ENCODE measurements around the gene HAND2. TPM values are rescaled to one million over a fixed set of nuclear protein-coding genes. Genes with fewer than 3 reads are reported as not detected.
A peak's percentile ranks its signal among the peaks of the same experiment; 100 is the strongest.

HAND2 gene
- total RNA-seq, 1 donor from 2014 or later: not detected

GRCh38 chr4:173500841-173501591 is 29.0 kb downstream of the HAND2 start:
- Mint-ChIP-seq H3K4me3 (peak overlapping the region; percentile 7), H3K36me3 (ENCODE audit: low read depth) (peaks cover 5% of the 10 kb centered on the region), H3K9me3 (peaks cover 10% of the 10 kb centered on the region), H3K4me1 (ENCODE audit: low read depth) (peaks cover 6% of the 10 kb centered on the region), H3K27ac (no peak overlapping the region), H3K27me3 (ENCODE audit: insufficient read depth) (peaks cover 78% of the 10 kb centered on the region)
- intact Hi-C loops (cut with micrococcal nuclease): loop anchor here (5.0 kb wide), 1 partner anchor 36 kb away; no protein-coding TSS in a partner anchor
- DNase-seq (ENCODE audit: low spot score): no peak

- Mint-ChIP-seq H3K9me3 (peaks cover 10% of the 10 kb centered on the region), H3K27me3 (ENCODE audit: insufficient read depth) (peaks cover 69% of the 10 kb centered on the region), H3K36me3 (ENCODE audit: low read depth) (peaks cover 5% of the 10 kb centered on the region), H3K4me3 (peak overlapping the region; percentile 61), H3K27ac (peak overlapping the region; percentile 75), H3K4me1 (ENCODE audit: low read depth) (peaks cover 5% of the 10 kb centered on the region)
- intact Hi-C loops (cut with micrococcal nuclease): loop anchor here (5.0 kb wide), 1 partner anchor 37 kb away; no protein-coding TSS in a partner anchor
- no peak for DNase-seq (ENCODE audit: low spot score)
These were observed 30.1 kb downstream of the HAND2 start for GRCh38 chr4:173499658-173500535.

GRCh38 chr4:173498771-173499170 is 31.3 kb downstream of the HAND2 start:
- intact Hi-C loops (cut with micrococcal nuclease): no loop called here
- Mint-ChIP-seq H3K36me3 (ENCODE audit: low read depth) (peaks cover 5% of the 10 kb centered on the region), H3K4me3 (no peak overlapping the region), H3K9me3 (peaks cover 10% of the 10 kb centered on the region), H3K27ac (no peak overlapping the region), H3K4me1 (ENCODE audit: low read depth) (peaks cover 14% of the 10 kb centered on the region), H3K27me3 (ENCODE audit: insufficient read depth) (peaks cover 66% of the 10 kb centered on the region)
- DNase-seq (ENCODE audit: low spot score): no peak

DNA sequence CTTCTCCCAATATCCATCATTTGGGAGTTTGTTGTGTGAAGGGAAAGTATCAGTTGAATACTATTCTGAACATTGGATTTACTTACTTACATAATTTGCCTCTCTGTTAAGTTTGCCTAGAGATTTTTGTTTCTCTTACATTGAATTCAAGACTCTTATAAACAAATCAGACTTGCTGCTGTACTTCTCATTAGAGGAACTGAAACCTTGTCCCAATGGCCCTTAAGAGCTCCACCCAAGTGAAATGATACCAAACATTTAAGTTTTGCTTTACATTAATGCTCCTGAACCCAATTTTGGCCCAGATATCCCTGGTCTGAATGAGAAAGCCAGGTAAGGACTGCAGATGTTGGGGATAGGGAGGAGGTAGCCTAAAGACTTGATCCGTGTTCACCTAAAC is 32.0 kb downstream of the HAND2 start:
- Mint-ChIP-seq H3K36me3 (ENCODE audit: low read depth) (peaks cover 5% of the 10 kb centered on the region), H3K9me3 (peaks cover 10% of the 10 kb centered on the region), H3K4me1 (ENCODE audit: low read depth) (peaks cover 20% of the 10 kb centered on the region), H3K27me3 (ENCODE audit: insufficient read depth) (peaks cover 60% of the 10 kb centered on the region), H3K4me3 (no peak overlapping the region), H3K27ac (no peak overlapping the region)
- intact Hi-C loops (cut with micrococcal nuclease): no loop called here
- no peak for DNase-seq (ENCODE audit: low spot score)

GRCh38 chr4:173494013-173494970 is 35.7 kb downstream of the HAND2 start:
- Mint-ChIP-seq H3K27me3 (ENCODE audit: insufficient read depth) (peaks cover 35% of the 10 kb centered on the region), H3K9me3 (no peaks in the 10 kb centered on the region), H3K4me1 (ENCODE audit: low read depth) (peaks cover 33% of the 10 kb centered on the region), H3K36me3 (ENCODE audit: low read depth) (no peaks in the 10 kb centered on the region), H3K27ac (no peak overlapping the region), H3K4me3 (peak overlapping the region; percentile 87)
- intact Hi-C loops (cut with micrococcal nuclease): loop anchor here (1.0 to 5.0 kb wide), 6 partner anchors 9 to 481 kb away; partner anchors contain the start of gene HMGB2
- DNase-seq (ENCODE audit: low spot score): peak; percentile 56

DNA sequence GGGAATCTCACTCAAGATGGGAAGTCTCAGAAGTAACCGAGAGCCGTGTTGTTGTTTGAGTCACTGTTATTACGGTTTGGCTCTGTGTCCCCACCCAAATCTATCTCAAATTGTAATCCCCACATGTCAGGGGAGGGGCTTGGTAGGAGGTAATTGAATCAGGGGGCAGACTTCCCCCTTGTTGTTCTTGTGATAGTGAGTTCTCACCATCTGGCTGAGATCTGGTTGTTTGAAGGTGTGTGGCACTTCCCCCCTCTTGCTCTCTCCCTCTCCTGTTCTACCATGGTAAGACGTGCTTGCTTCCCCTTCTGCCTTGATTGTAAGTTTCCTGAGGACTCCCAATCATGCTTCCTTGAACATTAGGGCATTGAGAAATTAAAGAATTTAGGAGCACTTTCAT is 37.0 kb downstream of the HAND2 start:
- H3K4me1 Mint-ChIP-seq (ENCODE audit: low read depth): peaks cover 33% of the 10 kb centered on the region
- DNase-seq (ENCODE audit: low spot score): no peak
- no peaks in the 10 kb centered on the region for H3K9me3 Mint-ChIP-seq
- H3K27ac Mint-ChIP-seq: no peak overlapping the region
- H3K4me3 Mint-ChIP-seq: no peak overlapping the region
- H3K36me3 Mint-ChIP-seq (ENCODE audit: low read depth): no peaks in the 10 kb centered on the region
- intact Hi-C loops (cut with micrococcal nuclease): loop anchor here (5.0 kb wide), 1 partner anchor 161 kb away; the partner anchor contains the start of gene HMGB2
- H3K27me3 Mint-ChIP-seq (ENCODE audit: insufficient read depth): peaks cover 23% of the 10 kb centered on the region

DNA sequence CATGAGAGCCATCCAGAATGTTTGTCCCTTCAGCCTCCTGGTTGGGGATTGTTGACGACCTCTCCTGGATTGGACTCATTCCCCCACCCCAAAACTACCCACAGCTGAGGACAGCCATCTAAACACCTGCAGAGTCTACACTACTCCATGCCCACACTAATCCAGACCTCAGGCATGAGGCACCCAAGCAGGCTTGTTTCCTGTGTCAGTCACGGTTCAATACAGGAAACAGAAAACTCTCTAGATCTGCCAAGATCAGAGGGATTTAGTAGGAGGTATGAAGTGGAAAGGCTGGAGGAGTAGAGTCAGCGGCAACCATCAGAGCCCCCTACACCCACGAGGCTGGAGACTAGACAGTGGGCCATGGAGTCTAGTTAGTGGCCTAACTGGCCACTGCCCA is 37.7 kb downstream of the HAND2 start:
- intact Hi-C loops (cut with micrococcal nuclease): loop anchor here (5.0 kb wide), 1 partner anchor 160 kb away; the partner anchor contains the start of gene HMGB2
- H3K27me3 Mint-ChIP-seq (ENCODE audit: insufficient read depth): peaks cover 20% of the 10 kb centered on the region
- no peak overlapping the region for H3K4me3 Mint-ChIP-seq
- H3K36me3 Mint-ChIP-seq (ENCODE audit: low read depth): no peaks in the 10 kb centered on the region
- peaks cover 33% of the 10 kb centered on the region for H3K4me1 Mint-ChIP-seq (ENCODE audit: low read depth)
- H3K27ac Mint-ChIP-seq: no peak overlapping the region
- DNase-seq (ENCODE audit: low spot score): no peak
- H3K9me3 Mint-ChIP-seq: no peaks in the 10 kb centered on the region

DNA sequence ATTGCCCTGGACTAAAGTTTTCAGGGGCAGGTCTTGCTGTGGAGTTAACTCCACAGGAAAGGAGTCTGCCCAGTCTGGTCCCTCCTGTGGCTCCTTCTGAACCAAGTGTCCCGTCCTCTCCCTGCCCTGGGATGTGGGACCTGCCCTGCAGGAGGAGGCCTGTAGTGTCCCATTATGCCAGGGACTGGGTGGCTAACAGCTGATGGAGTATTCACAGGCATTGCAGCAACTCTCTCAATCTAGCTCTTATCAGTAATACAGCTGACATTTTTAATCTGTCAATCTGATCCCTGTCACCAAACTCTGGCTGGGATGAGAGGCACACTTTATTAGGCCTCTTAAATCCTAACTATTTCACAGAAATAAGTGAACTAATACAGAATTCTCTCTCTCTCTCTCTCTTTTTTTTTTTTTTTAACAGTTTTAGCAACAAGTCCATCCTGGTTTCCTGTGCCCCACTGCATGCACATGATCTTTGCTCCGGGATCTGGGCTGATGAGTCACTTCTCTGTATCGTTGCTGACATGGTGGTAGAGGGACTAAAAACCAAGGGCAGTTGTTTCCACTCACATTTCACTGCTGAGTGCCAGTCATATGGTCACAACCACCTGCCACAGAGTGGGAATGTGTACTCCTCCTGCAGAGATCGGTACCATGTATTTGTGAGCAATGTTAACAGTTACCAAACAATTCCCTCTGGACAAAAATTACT is 39.1 kb downstream of the HAND2 start:
- H3K36me3 Mint-ChIP-seq (ENCODE audit: low read depth): no peaks in the 10 kb centered on the region
- no peak for DNase-seq (ENCODE audit: low spot score)

GRCh38 chr4:173490256-173490655 is 39.8 kb downstream of the HAND2 start:
- intact Hi-C loops (cut with micrococcal nuclease): loop anchor here (5.0 kb wide), 1 partner anchor 158 kb away; the partner anchor contains the start of gene HMGB2
- DNase-seq (ENCODE audit: low spot score): no peak
- H3K4me1 Mint-ChIP-seq (ENCODE audit: low read depth): peaks cover 33% of the 10 kb centered on the region
- H3K36me3 Mint-ChIP-seq (ENCODE audit: low read depth): no peaks in the 10 kb centered on the region
- no peaks in the 10 kb centered on the region for H3K9me3 Mint-ChIP-seq
- H3K27me3 Mint-ChIP-seq (ENCODE audit: insufficient read depth): peaks cover 10% of the 10 kb centered on the region
- H3K27ac Mint-ChIP-seq: no peak overlapping the region
- no peak overlapping the region for H3K4me3 Mint-ChIP-seq

More for the DNA sequence above, 39.1 kb downstream of the HAND2 start:
- intact Hi-C loops (cut with micrococcal nuclease): loop anchor here (5.0 kb wide), 1 partner anchor 159 kb away; the partner anchor contains the start of gene HMGB2
- H3K27ac Mint-ChIP-seq: no peak overlapping the region
- H3K4me1 Mint-ChIP-seq (ENCODE audit: low read depth): peaks cover 33% of the 10 kb centered on the region
- no peak overlapping the region for H3K4me3 Mint-ChIP-seq
- H3K27me3 Mint-ChIP-seq (ENCODE audit: insufficient read depth): peaks cover 11% of the 10 kb centered on the region
- no peaks in the 10 kb centered on the region for H3K9me3 Mint-ChIP-seq

- intact Hi-C loops (cut with micrococcal nuclease): no loop called here
- Mint-ChIP-seq H3K36me3 (ENCODE audit: low read depth) (no peaks in the 10 kb centered on the region), H3K27me3 (ENCODE audit: insufficient read depth) (peaks cover 6% of the 10 kb centered on the region), H3K27ac (no peak overlapping the region), H3K4me1 (ENCODE audit: low read depth) (peaks cover 31% of the 10 kb centered on the region), H3K9me3 (no peaks in the 10 kb centered on the region), H3K4me3 (no peak overlapping the region)
- DNase-seq (ENCODE audit: low spot score): no peak
These were observed 40.5 kb downstream of the HAND2 start for GRCh38 chr4:173489514-173489913.

DNA sequence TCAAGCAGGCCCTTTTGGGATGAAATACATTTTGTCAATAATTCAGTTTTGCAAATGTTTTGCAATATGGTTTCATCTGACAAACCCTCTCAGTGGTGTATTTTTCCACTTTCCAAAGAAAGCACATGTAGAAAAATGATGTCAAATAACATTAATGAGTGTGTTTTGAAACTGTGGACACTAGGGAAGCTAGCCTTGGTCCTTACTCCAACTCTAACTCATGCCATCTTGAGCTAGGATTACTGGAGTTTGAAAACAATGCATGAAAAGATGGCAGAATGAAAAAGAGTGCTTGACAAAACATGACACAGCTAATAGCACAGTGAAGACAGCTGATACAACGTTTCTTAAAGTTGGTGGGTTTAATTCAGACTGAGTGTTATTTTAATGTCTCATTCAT is 41.4 kb downstream of the HAND2 start:
- H3K4me3 Mint-ChIP-seq: no peak overlapping the region
- intact Hi-C loops (cut with micrococcal nuclease): no loop called here
- H3K27ac Mint-ChIP-seq: no peak overlapping the region
- peaks cover 2% of the 10 kb centered on the region for H3K27me3 Mint-ChIP-seq (ENCODE audit: insufficient read depth)
- no peaks in the 10 kb centered on the region for H3K9me3 Mint-ChIP-seq
- no peak for DNase-seq (ENCODE audit: low spot score)
- no peaks in the 10 kb centered on the region for H3K36me3 Mint-ChIP-seq (ENCODE audit: low read depth)
- peaks cover 22% of the 10 kb centered on the region for H3K4me1 Mint-ChIP-seq (ENCODE audit: low read depth)
